GM20431 (cell line): ENCODE measurements around the gene IPO13.

Source experiments
- in situ Hi-C: fragments of 300-500 bp; cut with MseI, MboI; formaldehyde crosslinking; loops from one replicate; pipeline ENCODE4 v1.15.0; 2020; ENCODE audit warnings: low sequenced_read_pairs; ENCODE audit not compliant: unreplicated experiment

Gene IPO13, protein sequence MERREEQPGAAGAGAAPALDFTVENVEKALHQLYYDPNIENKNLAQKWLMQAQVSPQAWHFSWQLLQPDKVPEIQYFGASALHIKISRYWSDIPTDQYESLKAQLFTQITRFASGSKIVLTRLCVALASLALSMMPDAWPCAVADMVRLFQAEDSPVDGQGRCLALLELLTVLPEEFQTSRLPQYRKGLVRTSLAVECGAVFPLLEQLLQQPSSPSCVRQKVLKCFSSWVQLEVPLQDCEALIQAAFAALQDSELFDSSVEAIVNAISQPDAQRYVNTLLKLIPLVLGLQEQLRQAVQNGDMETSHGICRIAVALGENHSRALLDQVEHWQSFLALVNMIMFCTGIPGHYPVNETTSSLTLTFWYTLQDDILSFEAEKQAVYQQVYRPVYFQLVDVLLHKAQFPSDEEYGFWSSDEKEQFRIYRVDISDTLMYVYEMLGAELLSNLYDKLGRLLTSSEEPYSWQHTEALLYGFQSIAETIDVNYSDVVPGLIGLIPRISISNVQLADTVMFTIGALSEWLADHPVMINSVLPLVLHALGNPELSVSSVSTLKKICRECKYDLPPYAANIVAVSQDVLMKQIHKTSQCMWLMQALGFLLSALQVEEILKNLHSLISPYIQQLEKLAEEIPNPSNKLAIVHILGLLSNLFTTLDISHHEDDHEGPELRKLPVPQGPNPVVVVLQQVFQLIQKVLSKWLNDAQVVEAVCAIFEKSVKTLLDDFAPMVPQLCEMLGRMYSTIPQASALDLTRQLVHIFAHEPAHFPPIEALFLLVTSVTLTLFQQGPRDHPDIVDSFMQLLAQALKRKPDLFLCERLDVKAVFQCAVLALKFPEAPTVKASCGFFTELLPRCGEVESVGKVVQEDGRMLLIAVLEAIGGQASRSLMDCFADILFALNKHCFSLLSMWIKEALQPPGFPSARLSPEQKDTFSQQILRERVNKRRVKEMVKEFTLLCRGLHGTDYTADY

GRCh38 chr1:43946236-43947060 is at the start of gene IPO13:
TSS of gene IPO13 (plus strand) at chr1:43946950. CDS start at chr1:43947601, 651 bp downstream.
- in situ Hi-C loops: no loop called here

DNA sequence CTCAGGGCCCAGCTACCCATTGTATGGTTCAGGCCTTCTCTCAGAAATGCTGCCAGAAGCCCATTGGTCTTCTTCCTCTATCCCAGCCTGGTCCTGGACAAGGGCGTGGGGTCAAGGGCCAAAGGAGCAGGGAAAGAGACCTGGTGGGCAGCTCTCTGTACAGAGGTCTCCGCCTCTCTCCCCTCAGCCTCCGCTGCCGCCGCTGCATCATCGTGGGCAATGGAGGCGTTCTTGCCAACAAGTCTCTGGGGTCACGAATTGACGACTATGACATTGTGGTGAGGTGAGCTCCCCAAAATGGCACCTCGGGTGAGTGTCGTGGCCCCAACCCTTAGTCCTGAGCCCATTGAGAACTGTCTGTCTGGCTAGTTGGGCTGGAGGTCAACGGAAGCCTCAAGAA is 47.8 kb upstream of the IPO13 start:
- in situ Hi-C loops: no loop called here

DNA sequence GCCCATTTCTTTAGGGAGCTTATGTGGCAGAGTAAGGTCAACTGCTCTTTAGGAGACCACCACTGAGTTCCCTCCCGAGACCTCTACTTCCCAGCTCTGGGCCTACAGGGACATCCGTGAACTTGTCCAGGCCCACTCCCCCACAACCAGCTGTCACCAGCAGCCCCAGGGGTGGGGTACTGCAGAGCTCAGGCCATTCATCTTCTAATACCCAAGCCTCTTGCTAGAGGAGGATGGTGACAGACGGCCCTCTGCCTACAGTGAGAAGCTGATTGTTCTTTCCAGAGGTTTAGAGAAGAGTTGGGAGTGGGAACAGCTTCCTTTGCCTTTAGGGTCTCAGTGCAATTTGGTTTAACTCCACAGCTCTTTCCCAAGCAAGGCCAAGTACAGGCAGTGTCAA is 46.4 kb upstream of the IPO13 start:
- in situ Hi-C loops: no loop called here

DNA sequence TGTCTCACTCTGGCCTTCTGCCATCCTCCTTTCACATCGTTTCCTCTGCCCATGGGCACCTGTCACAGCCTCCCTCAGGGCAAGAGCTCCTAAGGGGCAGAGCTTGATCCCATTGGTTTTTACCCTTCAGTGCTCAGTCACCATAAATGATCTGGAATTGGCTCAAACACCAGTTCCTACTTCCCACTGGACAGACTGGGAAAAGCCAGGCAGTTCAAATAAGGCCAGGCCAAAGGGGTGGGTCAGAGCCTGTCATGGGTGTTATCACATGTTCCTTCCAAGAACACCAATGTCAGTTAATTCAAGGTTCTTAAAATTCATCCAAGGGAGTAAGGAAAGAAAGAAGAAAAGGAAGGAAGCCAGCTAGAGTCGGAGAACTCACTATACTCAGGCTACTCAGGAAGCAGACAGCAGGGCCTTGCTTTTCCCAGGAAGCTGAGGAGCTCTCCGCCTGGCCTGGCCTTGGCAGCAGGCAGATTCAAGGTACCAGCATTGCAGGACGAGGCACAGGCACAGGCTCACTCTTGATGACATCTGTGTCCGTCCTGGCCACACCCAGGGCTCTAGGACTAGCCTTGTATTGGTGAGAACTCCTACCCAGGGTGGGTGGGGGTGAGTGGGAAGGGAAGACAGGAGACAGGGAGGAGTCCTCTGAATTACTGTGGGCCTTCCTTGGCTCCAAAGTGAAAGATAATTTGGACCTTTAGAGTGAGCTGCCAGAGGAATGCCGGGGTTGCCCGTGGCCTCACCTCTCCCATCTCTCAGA is 45.4 kb upstream of the IPO13 start:
- in situ Hi-C loops: no loop called here

GRCh38 chr1:43902058-43902831 is 44.5 kb upstream of the IPO13 start:
- in situ Hi-C loops: no loop called here

- in situ Hi-C loops: no loop called here
These were observed 41.8 kb upstream of the IPO13 start for GRCh38 chr1:43904660-43905551.

DNA sequence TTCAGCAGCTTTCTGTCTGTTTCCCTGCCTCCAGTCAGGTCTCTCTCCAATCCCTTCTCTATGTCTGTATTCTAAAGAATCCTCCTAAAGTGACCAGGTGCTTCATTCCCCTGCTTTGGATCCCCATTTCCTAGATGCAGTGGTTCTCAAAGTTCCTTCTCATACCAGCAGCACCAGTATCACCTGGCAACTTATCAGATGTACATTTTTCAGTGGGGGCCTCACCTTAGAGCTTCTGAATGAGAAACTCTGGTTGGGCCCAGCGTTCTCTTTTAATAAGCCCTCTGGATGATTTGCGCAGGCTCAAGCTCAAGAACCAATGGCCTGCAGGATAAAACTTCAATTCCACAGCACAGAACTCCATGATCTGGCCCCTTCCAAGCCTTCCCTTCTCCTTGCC is 38.5 kb upstream of the IPO13 start:
- in situ Hi-C loops: no loop called here

GRCh38 chr1:43908858-43909257 is 37.9 kb upstream of the IPO13 start:
- in situ Hi-C loops: no loop called here

GRCh38 chr1:43910343-43910742 is 36.4 kb upstream of the IPO13 start:
- in situ Hi-C loops: no loop called here

DNA sequence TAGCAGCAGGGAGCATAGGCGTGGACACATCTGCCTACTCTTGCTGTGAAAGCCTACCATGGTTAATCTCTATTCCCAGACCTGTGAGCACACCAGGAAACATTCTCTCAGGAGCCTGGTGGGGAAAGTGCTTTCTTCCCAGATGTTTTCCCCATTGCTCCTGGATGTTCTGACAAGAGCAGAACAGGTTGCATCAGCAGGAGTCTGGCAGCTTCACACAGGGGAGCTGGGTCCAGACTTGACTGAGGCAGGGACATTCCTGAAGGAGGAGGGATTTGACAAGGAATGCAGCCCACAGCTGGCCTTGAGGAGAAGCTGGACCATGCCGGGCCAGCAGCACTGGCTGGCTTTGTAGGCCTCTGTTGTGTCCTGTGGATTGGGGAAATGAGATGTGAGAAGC is 34.1 kb upstream of the IPO13 start:
- in situ Hi-C loops: no loop called here

DNA sequence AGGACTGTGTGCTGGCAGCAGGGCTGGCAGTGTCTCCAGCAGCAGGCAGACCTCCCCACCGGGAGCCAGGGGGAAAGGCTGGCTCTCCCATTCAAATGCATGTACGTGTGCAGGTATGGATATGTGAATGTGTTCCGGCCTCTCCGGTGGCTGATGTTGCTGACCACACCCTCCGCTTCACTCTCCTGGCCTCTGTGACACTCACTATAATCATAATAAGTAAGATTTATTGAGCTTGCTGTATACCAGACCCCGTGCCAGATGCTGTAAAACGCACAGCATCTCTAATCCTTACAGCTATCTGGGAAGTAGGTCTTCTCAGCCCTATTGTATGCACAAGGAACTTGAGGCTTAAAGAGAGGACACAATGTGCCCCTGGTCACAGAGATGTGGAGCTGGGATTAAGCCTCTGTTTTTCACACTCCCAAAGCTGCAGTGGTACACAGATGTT is 33.7 kb upstream of the IPO13 start:
- in situ Hi-C loops: no loop called here

GRCh38 chr1:43913666-43914360 is 32.9 kb upstream of the IPO13 start:
- in situ Hi-C loops: no loop called here

DNA sequence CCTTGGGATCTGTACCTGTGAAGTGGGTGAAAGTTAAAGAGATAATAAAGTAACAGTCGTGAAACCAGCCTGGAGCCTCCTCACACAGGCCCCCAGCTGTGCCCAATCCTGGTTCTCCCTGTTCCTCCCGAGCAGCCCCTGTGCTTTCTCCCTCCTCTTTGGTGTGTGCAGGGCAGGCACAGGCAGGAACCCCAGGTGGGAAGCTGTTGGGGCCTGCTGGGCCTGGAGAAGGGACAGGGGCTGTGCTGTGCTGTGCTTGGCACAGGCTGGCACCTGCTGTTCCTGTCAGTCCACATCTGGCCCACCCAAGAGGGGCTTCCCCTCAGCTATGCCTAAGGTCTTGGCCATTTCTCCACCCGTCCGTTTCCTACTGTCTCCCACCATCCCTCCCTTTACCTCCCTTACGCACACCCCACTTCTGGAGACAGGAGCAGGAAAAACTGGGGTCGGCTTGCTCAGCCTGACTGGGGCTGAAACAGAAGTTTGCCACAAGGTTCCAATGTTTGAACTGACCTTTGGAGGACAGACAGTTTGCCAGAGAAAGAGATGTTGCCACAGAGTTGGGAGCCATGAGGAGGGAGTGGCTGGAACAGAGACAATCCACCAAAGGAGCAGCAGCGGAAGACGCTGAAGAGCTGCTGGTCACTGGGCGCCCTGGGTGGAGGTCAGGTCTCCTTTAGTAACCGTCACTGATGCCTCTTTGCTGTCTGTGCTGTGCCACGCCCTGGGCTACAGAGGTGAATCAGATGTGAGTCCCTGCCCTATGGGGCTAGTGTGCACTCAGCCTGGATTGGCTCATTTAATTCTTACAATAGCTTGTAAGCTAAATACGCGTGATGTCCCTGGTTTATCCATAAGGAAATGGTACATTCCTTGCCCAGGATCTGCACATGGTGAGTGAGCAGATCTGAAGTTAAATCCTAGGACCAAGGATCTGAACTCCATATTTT is 31.9 kb upstream of the IPO13 start:
- in situ Hi-C loops: no loop called here

DNA sequence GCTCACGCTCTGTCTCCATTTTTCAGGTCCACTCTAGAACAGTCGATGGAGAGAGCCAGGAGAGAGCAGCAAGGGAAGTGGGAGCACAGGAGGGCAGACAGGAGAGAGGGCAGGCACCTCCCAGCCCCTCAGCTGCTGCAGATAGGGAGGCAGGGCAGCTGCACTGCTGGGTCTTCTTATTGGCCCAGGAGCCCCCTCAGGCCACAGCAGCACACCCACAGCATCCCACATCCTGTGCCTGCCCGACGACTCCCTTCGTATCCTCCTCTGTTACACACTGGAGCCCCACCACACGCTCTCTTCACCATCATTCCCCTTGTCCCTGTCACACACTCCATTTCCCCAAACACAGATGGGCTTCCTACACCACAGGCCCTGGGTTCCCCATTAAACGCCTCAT is 26.8 kb upstream of the IPO13 start:
- in situ Hi-C loops: no loop called here

DNA sequence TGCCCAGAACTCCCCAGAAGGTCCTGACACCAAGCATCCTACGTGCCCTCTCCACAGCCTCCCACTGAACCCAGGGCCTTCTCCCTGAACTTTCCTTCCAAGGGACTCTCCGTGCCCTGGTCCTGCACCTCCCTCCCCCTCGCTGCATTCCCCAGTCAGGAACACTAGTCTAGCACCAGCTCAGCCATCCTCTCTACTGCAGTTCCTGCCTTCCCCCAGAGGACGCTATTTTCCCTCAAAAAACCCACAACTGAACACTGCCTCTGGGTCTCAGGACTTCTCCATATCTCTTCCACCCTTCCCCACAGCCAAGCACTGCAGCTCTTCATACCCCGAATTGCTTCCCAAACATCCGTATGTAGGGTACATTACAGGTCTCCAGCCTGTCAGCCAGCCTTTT is 25.7 kb upstream of the IPO13 start:
- in situ Hi-C loops: no loop called here

DNA sequence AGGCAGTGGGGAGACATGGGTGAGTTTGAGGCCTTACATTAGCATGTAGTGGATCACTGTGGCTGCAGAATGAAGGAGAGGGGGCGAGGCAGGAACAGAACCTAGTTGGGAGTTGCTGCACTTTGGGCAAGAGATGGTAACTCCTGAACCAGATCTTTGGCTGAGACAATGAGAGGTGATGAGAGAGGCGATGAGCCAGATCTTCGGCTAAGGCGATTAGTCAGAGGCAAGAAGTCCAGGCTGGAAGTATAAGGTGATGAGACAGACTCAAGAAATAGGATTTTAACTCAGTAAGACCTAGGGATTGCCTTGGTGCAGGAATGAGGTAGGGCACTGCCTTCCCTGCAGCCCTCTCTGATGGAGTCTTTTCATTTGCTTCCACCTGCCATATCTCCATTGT is 22.2 kb upstream of the IPO13 start:
- in situ Hi-C loops: no loop called here
